ENCODE data around the gene AQR. TPM values are rescaled to one million over a fixed set of nuclear protein-coding genes. Genes with fewer than 3 reads are reported as not detected.

The AQR gene
- total and polyA plus RNA-seq, 2 of the 8 experiments (the other 6 are each of a cell fraction or from before 2014, with no cell fraction given): 34.5 to 57.6 TPM

DNA sequence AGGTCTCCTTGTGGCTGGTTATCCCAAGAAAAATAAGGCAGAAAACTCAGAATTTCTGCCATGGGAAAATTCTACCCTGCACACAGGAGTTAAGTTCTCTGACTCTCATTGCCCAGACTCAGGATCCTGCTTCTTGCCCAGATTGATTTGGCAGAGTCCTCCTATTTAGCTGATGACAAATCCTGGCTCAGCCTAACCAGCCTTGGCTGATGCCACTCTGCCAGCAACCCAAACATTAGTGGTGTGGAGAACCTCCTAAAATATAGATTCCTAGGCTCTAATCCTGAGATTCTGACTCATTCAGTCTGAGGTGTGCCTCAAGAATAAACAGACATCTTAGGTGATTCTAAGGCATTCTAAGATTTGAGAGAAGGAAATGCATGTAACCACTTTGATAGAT, 113.6 kb downstream of the AQR start (continued):
- no peak for TF ChIP-seq EGR1 (IDR thresholded peaks at IDR 0.05; ENCODE audit: borderline replicate concordance, low read depth, low read length)
- TF ChIP-seq TAF1 (IDR thresholded peaks at IDR 0.05; ENCODE audit: low read depth, low read length): no peak
- TF ChIP-seq, protein P1, sequence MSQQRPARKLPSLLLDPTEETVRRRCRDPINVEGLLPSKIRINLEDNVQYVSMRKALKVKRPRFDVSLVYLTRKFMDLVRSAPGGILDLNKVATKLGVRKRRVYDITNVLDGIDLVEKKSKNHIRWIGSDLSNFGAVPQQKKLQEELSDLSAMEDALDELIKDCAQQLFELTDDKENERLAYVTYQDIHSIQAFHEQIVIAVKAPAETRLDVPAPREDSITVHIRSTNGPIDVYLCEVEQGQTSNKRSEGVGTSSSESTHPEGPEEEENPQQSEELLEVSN (IDR thresholded peaks at IDR 0.05): no peak
- TF ChIP-seq BRCA1 (IDR thresholded peaks at IDR 0.05; ENCODE audit: low read depth, low read length): no peak
